Measurements from ENCODE around the gene STX17.

Gene STX17

DNA sequence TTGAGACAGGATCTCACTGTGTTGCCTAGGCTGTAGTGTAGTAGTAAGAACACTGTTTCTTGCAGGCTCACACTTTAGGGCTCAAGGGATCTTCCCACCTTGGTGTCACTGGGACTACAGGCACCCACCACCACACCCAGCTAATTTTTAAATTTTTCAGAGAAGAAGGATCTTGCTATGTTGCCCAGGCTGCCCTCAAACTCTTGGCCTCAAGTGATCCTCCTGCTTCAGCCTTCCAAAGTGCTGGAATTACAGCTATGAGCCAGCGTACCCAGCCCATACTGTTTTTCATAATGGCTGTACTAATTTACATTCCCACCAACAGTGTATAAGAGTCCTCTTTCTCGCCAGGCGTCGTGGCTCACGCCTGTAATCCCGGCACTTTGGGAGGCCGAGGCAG lies 5.1 kb downstream of the STX17 start:
- DNase-seq: no peak

DNA sequence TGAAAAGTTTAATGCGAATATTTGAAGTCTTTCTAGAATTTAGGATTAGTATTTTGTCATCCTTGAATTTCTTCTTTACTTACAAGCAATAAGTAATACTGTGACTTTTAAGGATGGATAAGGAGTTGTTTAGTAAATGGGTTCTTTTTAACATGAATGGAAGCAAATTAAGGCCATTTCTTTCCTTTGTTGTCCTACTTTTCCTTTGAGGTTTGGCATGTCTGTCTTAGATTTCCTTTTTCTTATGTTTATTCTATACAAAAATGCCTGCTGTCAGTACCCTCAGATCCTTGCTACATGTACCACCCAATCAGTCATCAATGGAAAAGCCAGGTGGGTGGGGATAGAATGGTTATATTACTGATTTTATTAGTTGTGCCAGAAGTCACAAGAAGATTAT lies 10.2 kb downstream of the STX17 start:
- DNase-seq: no peak

DNA sequence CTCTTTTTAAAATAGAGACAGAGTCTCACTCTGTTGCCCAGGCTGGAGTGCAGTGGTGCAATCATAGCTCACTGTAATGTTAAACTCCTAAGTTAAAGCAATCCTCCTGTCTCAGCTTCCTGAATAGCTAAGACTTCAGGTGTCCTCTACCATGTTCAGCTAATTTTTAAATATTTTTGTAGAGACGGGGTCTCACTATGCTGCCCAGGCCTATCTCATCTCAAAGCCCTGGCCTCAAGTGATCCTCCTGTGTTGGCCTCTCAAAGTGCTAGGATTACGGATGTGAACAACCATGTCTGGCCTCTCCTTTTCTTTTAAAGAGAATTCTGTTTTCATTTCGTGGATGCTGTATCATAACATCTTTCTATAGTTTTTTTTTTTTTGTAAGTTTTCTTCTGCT lies 11.7 kb downstream of the STX17 start:
- DNase-seq: no peak

DNA sequence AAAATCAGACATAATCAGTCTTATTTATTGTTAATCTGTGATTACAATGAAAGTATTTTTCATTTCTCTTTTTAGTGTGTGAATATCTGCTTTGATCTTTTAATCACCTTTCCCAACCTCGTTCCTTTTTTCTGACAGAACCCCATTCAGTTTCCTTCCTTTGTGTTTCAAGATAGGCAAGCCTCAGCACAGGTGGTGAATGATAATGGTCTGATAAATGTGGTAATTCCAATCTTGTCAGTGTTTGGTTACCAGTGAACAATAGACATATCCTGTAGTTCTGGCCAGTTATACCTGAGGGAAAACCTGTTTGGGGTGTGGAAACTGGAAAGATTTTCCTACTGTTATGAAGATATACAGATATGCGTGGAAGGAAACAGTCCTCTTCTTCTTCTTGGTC lies 13.5 kb downstream of the STX17 start:
- DNase-seq: no peak

DNA sequence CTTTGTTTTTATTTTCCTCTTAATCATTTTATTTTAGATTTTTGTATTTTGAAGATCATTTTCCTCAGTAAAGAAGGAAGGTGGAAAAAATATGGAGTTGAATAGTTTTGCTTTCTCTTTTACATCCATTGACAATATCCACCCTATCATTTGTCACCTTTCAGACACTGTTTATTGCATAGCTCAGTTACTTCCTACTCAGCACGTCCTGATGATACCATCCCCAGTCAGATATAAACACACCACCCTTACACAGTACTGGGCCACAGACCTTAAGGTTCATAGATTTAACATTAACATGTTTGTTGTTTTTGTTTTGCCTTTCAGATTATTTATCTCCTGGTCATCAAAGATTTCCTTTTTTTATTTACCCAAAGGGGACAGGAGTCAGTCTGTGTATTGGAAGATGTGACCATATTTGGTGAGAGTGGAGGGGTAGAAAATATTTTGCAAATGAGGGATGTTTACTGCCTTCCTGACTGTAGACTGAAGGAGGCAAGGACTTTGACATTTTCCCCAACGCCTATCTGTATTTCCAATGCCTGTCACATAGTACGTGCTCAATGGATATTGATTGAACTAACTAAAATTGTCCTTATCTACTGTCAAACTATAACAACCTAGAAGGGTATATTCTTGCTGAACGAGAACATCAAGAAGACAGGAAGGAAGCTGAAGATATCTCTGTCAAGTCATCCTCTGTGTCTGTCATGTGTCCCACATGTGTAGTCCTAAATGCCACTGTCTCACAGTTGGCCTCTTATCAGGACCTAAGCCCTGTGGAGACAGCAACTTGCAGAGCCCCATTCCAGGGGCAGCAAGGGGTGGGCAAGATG lies 15.6 kb downstream of the STX17 start:
- no peak for DNase-seq

DNA sequence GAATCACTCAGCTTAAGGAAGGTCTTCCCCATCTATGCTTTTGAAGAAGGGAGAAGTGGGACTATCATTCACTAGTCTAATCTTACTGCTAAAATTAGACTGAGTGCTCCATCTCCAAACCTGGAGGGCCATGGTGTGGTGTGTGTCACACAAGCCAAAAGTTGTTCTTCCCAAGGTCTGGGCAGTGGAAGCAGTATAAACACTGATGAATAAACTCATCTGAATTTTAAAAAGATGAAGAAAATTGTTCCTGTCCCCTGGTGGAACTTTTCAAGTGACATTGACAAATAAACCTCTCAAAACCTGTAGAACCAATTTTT lies 16.2 kb downstream of the STX17 start:
- DNase-seq: no peak

DNA sequence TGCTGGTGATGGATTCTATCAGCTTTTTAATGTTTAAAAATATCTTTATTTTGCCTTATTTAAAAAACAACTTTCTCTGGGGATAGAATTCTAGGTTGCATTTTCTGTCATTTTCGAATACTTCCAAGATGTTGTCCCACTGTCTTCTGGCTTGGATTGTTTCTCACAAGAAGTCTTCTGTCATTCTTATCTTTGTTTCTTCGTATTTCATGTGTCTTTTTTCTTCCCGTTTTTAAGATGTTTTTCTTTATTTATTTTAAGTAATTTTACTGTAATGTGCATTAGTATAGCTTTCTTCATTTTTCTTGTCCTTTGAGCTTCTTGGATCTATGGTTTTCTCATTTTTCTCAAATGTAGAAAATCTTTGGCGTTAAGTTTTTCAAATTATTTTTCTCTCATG lies 19.1 kb downstream of the STX17 start:
- DNase-seq: no peak

DNA sequence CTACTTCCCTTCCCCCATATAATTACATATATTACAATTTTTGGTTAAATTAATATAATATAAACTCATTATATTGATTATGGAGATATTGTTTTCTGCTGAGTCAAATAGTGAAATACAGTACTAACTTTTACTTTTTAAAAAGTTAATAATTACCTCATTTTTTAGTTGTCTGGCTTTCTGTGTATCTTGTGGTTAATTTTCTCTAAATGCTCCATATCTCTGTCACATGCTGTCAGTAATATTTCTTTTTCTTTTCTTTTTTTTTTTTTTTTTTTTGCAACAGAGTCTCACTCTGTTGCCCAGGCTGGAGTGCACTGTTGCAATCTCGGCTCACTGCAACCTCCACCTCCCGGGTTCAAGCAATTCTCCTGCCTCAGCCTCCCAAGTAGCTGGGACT lies 23.2 kb downstream of the STX17 start:
- DNase-seq: no peak

DNA sequence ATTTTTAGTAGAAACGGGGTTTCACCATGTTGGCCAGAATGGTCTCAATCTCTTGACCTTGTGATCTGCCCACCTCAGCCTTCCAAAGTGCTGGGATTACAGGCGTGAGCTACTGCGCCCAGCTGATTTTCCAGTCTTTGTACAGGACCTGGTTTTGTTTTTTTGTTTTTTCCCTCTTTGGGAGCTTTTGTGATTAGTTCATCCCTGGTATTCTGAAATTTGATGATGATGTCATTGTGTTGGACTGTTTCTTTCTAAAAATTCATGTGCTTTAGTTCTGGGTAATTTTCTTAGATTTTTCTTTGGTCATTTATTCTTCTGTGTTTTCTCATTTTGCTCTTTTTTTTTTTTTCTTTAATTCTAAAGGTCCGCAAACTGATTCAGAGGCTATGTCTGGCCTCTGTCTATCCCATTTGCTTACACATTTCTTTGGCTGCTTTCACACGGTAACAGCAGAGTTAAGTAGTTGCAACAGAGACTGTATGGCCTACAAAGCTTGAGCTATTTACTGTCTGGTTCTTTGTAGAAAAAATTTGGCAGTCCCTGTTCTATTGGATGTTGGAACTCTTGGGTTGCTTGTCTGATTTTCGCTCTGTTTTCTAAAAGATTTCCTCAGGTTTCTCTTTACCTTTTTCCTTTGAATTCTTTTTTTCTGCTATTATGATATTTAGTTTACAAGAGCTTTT lies 24.8 kb downstream of the STX17 start:
- DNase-seq: no peak

DNA sequence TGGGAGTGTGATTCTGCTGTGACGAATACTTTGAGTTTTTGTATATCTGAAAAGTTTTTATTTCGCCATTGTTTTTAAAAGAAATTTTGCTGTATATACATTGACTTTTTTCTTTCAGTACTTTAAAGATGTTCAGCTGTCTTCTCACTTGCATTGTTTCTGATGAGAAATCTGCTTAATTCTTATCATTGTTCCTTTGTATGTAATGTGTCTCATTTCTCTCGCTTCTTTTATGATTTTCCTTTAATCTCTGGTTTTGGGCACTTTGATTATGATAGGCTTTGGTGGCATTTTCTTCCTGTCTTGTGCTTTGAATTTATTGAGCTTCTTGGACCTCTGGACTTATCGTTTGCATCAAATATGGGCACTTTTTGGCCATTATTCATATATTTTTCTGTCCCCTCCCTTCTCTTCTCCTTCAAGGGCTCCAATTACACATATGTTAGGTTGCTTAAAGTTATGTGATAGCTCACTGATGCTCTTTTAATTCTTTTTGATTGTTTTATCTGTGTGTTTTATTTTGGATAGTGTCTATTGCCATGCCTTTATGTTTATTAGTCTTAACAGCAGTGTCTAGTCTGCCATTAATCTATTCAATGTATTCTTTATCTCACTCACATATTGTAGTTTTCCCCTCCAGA lies 30.6 kb downstream of the STX17 start:
- no peak for DNase-seq

DNA sequence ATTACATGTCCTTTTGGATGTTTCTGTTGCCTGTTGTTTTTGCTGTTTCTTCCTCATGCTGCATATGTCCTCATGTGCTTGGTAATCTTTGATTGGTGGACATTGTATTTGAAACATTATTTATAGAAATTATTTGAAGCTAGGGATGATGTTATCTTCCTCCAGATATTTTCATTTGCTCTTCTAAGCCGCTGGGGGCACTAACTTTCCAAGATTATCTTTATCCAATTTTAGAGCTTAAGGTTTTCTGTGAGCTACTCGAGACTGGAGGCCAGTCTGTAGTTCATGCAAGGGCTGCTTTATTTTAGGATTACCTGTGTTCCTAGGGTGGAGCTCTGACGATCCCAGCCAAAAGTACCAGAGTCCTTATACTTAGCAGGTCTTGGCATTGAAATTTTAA lies 40.9 kb downstream of the STX17 start:
- DNase-seq: no peak

DNA sequence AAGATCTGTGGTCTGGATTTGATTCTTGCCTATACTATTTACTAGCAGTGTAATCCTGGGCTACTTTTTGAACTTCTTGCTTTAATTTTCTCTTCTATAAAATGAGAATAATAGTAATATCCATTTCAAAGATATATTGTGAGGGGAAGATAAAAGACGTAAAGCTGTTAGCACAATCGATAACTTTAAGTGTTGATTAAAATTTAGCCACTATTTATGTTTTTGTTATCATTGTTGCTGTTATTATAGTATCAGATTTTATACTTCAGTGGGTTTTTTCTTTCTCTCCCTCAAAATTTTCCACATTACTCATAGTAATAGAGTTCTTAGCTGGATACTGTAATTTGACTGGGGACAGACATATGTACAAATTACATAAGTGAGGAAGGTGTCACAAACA lies 42.0 kb downstream of the STX17 start:
- DNase-seq: no peak

DNA sequence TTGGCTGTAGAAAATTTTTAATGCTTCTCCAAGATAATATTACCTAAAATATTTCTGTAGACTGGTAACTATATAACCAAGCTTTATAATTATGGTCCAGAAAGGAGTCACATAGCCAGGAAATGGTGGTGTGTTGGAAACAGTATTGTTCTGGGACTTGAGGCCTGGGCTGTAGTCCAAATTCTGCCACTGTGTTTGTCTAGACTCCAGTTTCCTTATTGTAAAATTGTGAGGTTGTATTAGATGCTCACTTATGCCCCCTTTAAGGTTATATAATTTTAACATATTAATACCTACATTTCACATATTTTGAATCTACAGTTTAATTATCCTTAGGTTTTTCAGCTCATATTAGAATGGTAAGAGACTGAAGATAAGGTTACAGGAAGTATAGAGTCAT lies 42.4 kb downstream of the STX17 start:
- DNase-seq: no peak

DNA sequence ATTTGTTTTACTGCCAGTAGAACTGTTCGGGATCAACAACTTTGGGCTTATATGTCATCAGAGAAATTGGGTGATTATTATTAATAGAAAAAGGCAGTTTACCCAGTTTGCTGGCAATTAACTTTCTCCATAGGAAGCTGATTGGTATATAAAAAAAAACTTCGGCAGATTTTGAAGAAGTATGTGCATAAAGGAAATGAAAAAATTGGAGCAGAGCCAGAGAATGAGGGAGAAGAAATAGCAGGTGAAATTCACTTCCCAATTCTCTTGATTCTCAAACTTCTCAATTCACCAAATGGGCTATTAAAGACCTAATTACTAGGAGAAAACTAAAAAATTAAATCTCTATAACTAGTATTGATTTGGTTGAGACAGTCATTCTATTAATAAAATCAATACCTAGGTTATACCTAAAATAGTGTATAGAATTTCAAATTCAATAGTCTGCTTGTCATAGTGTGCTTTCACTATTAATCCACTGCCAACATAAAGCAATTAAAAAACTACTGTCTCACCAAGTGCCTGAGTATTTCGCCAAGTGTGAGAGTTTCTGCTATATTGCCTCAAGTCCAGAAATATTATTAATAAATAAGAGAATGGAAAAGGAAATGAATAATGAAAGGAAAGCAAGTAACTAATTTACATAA lies 47.5 kb downstream of the STX17 start:
- no peak for DNase-seq

DNA sequence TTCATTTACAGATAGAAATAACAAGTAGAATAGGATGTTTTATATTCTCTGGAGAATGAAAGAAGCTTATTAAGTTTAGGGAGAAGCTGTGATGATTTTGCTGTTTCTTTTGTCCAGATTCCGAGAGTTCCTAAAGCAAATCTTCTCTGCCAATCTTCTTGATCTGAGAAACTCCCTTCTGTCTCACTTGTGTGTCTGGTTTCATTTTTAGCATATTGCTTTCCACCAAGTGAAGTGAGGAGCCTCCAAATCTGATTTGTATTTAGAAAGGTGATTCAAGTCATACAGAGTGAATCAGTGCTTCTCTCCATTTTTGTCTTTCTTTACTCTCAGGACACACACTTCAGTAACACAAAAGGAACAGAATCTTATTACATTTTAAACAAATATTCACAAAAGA lies 48.4 kb downstream of the STX17 start:
- no peak for DNase-seq

DNA sequence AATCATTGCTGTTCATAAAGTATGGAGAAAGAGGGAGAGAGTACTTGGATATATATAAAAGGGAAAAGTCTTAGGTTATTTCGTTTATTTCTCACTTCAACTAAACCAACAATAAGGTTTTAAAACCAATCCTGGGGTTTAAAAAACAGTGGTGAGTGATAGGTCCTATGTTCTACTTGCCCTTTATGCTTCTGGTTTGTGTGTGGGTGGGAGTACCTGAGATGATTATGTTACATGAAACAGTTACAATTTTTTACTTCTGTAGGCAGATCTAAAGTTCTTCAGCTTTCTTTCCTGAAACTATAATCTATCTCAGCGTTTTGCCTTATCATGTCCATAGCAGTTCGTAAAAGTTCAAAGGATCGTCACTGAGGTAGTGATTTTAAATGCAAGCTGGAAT lies 49.2 kb downstream of the STX17 start:
- DNase-seq: no peak

DNA sequence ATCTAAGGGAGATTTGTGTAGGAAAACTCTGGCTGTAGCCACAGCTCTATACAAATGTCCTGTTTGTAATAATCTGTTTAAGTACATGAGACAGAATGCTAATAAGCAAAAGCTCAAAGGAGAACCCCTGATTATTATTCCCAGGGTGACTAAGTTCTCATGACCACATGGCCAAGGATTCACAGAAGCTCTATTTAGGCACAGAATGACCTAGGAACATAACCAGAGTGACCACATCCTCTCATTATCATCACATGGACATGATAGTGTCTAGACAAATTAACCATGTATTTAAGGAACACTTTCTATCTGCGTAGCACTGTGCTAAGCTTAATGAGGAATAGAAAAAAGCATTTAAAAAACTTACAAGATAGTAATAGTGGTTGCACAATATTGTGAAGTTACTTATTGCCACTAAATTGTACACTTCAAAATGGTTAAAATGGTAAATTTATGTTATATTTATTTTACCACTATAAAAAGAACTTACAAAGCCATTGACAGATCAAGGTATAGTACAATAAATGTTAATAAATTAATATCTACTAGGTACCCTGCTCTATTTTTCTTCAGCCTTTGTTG lies 56.3 kb downstream of the STX17 start:
- no peak for DNase-seq

DNA sequence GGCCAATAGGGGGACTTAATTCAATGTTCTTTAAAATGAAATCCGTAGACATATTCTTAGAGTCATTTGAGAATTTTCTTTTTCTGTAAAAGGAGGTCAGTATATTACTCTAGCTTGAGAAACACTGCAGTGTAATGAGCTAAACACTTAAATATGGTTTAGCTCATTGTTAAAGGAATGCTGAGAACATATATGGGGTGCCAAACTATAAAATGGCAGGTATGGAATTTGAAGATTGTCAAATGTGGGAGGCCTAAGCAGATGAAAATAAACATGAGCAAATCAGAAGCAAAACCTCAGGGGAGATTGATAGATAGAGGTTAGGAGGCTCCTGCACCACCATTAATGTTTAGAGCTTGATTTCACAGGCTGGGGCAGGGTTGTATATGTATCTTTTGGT lies 57.9 kb downstream of the STX17 start:
- no peak for DNase-seq

DNA sequence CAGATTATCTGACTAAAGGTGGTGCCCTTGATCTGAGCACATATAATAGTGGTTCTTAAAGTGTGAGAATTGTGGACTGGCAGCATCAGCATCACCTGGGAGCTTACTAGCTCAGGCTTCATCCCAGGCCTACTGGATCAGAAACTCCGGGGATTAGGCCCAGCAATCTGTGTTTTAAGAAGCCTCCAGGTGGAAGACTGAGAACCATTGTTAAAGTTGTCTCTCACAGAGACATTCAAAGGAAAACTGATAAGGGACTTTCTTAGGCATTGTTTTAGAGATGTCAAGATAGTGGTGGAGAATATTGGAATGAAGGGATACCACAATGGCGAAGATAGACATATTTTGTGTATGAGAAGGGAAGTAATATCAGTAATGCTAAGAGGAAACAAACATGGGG lies 59.5 kb downstream of the STX17 start:
- no peak for DNase-seq

DNA sequence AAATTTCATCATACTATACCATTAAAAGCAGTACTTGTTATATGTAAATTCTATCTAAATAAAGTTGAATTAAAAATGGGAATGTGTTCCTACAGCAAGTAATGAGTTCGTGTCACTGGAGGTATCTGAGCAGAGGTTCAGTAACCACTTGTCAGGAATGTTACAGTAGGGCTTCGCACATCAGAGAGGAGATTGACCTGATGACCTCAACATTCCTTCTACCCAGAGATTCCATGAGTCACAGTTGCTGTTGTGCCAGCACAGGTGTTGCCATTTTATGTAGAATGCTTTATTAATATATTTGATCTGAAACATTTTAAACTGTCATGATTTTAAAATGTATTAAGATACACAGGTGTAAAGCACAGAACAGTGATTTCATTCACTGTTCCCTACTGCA lies 60.3 kb downstream of the STX17 start:
- no peak for DNase-seq

DNA sequence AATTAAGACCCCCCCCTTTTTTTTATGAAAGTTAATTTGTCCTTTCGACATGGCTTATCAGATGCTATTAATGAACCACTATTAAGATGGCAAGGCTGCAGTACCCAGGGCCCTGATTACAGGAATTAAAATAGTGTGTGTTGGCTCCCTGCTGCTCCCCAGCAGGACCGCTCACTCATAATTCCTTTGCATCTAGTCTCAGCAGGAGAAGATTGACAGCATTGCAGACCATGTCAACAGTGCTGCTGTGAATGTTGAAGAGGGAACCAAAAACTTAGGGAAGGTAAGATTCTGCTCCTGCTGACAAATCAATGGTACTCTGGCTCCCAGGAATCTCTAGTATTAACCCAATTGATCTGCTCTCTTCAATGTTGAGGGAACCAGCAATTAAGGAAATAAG lies 61.0 kb downstream of the STX17 start:
- DNase-seq: no peak

DNA sequence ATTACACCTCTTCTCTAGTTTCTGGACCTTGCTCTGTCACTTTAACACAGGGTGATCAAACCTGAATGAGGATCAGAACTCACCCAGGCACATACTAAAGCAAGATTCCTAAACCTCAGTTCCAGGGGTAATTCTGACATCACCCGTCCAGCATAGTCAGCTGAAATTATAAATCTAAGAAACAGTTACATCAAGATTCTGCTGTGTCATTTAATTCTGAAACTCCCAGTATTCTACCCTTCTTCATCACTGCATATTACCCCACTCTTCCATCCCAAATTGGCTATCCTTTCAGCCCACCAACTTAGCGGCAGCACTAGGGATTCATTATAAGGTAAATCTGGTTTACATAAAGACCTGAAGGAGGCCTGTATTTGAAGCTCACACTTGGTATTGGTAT lies 64.0 kb downstream of the STX17 start:
- DNase-seq: no peak

DNA sequence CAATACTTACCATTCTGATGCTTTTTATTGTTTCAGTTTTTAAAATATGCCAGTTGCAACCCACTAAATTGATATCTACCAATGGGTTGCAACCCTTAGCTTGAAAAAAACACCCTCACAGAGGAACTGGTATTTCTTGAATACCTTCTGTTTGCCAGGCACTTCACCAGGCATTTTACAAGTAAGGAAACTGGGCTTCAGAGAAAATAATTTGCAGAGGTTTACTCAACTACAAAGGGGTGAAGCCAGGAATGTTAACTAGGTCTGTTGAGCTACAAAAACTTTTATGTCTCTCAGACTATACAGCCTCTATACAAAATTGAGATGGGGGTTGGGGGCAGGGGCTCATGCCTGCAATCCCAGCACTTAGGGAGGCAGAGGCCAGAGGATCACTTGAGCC lies 65.0 kb downstream of the STX17 start:
- DNase-seq: no peak

DNA sequence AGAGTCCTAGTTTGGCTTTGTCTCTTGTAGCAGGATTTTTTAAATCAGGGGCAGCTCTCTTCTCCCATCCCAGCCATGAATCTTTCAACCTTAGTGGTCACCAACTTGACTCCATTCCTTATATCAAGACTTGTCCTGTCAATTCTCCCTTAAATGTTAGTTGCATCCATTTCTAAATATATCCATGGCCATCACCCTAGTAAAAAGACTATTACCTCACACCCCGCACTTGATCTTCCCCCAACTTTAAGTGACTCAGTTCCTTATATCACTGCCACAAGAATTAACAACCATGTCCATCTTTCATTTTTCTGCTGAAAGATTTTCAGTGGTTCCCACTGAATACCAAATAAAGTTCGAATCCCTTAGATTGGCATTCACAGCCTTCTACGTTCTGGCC lies 67.0 kb downstream of the STX17 start:
- no peak for DNase-seq

Data from CD4-positive, alpha-beta T cell treated with Interleukin-15 for 1 hour (primary cell).